Activated naive CD8-positive, alpha-beta T cell treated with anti-CD3 and anti-CD28 coated beads, Interleukin-2, amount 50 U/mL, for 24 hours (primary cell): ENCODE measurements around the gene SCRT2.
A peak's percentile ranks its signal among the peaks of the same experiment; 100 is the strongest.
"Not testable (repeated sequence)": the region's sequence is repeated elsewhere in the genome, so short reads cannot be mapped to it uniquely, and the experiment has no call there.

Experiments used
- ATAC-seq: fragments of 150-1000 bp; cut with Tn5 transposase; one replicate; pipeline ENCODE4 v1.10.0; 2021
- DNase-seq: peaks from one replicate; pipeline ENCODE4 v3.0.0; 2021
- H3K27ac Mint-ChIP-seq: one replicate; pipeline ENCODE4 v1.8.0; 2021; ENCODE audit warnings: mild to moderate bottlenecking, mixed read lengths
- H3K27me3 Mint-ChIP-seq: one replicate; pipeline ENCODE4 v1.8.0; 2021; ENCODE audit warnings: mixed read lengths
- H3K36me3 Mint-ChIP-seq: one replicate; pipeline ENCODE4 v1.8.0; 2021; ENCODE audit warnings: low read depth, mixed read lengths
- H3K4me1 Mint-ChIP-seq: one replicate; pipeline ENCODE4 v1.8.0; 2021; ENCODE audit warnings: mixed read lengths
- H3K4me3 Mint-ChIP-seq: one replicate; pipeline ENCODE4 v1.8.0; 2021; ENCODE audit warnings: mild to moderate bottlenecking, moderate library complexity, mixed read lengths
- H3K9me3 Mint-ChIP-seq: one replicate; pipeline ENCODE4 v1.8.0; 2021; ENCODE audit warnings: mixed read lengths

The SCRT2 gene

GRCh38 chr20:644692-645317 lies 30.8 kb downstream of the SCRT2 start:
- Mint-ChIP-seq H3K9me3 (no peaks in the 10 kb centered on the region), H3K4me3 (no peak overlapping the region), H3K27me3 (peaks cover 24% of the 10 kb centered on the region), H3K36me3 (peaks cover 27% of the 10 kb centered on the region), H3K27ac (no peak overlapping the region), H3K4me1 (peaks cover 15% of the 10 kb centered on the region)
- DNase-seq (no peak), ATAC-seq (no peak)

DNA sequence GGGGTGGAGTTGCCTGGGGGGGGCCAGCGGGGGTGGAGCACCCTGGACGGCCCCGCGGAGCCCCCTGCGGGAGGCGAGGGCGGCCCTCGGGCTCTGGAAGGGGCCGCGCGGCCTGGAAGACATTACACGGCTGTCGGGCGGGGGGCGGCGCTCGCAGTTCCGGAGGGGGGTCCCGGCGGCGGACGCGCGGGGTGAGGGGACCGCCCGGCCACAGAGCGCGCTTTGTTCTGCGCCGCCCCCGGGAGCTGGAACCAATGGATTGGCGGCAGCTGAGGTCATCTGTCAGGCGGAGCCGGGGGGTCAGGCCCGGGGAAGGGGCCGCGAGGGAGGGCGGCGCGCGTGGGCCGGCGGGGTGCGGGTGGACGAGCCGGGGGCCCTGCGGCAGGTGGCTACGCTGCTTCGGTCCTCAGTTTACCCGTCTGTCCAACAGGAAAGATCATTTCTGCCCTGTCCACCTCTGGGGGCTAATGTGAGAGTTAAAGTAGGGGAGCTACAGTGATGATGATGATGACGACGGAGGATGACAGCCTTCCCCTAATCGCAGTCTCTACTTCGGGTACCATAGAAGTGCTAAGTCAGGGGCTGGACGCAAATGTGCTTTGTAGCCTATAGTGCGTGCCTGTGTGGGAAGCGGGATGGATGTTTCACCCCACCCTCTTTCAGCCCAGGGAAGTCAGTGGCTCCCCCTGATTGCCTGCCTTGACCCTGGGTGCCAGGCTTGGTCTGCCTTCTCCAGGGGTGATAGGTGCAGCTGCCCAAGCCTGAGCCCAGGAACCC lies 33.0 kb downstream of the SCRT2 start:
- H3K27ac Mint-ChIP-seq, result no peak overlapping the region
- DNase-seq, result no peak
- no peaks in the 10 kb centered on the region for H3K9me3 Mint-ChIP-seq
- H3K4me3 Mint-ChIP-seq, result no peak overlapping the region
- H3K36me3 Mint-ChIP-seq, result peaks cover 9% of the 10 kb centered on the region
- peaks cover 26% of the 10 kb centered on the region for H3K27me3 Mint-ChIP-seq
- peaks cover 15% of the 10 kb centered on the region for H3K4me1 Mint-ChIP-seq
- peak; percentile 17 for ATAC-seq

GRCh38 chr20:642013-642397 lies 33.6 kb downstream of the SCRT2 start:
- not testable (repeated sequence) for DNase-seq, H3K36me3 Mint-ChIP-seq, H3K27ac Mint-ChIP-seq, ATAC-seq, H3K9me3 Mint-ChIP-seq, H3K4me3 Mint-ChIP-seq
- Mint-ChIP-seq H3K27me3 (peaks cover 26% of the 10 kb centered on the region), H3K4me1 (peaks cover 15% of the 10 kb centered on the region)

- peaks cover 26% of the 10 kb centered on the region for H3K27me3 Mint-ChIP-seq
- H3K4me1 Mint-ChIP-seq, result peaks cover 13% of the 10 kb centered on the region
- no peak for DNase-seq
- ATAC-seq, result no peak
- H3K27ac Mint-ChIP-seq, result no peak overlapping the region
- H3K36me3 Mint-ChIP-seq, result no peaks in the 10 kb centered on the region
- peak overlapping the region; percentile 46 for H3K4me3 Mint-ChIP-seq
- H3K9me3 Mint-ChIP-seq, result no peaks in the 10 kb centered on the region
These were observed 34.1 kb downstream of the SCRT2 start for GRCh38 chr20:641516-641875.

GRCh38 chr20:640674-641515 lies 34.7 kb downstream of the SCRT2 start:
- Mint-ChIP-seq H3K27ac (no peak overlapping the region), H3K36me3 (no peaks in the 10 kb centered on the region), H3K27me3 (peaks cover 26% of the 10 kb centered on the region), H3K9me3 (no peaks in the 10 kb centered on the region), H3K4me3 (no peak overlapping the region), H3K4me1 (peaks cover 13% of the 10 kb centered on the region)
- ATAC-seq, result no peak
- no peak for DNase-seq

GRCh38 chr20:638579-638978 lies 37.0 kb downstream of the SCRT2 start:
- H3K4me1 Mint-ChIP-seq, result peaks cover 8% of the 10 kb centered on the region
- peaks cover 30% of the 10 kb centered on the region for H3K27me3 Mint-ChIP-seq
- no peak for ATAC-seq
- no peak for DNase-seq
- H3K4me3 Mint-ChIP-seq, result no peak overlapping the region
- no peaks in the 10 kb centered on the region for H3K9me3 Mint-ChIP-seq
- no peaks in the 10 kb centered on the region for H3K36me3 Mint-ChIP-seq
- no peak overlapping the region for H3K27ac Mint-ChIP-seq

GRCh38 chr20:637559-637958 lies 38.0 kb downstream of the SCRT2 start:
- DNase-seq (no peak), ATAC-seq (no peak)
- H3K36me3 Mint-ChIP-seq, result no peaks in the 10 kb centered on the region
- peaks cover 5% of the 10 kb centered on the region for H3K4me1 Mint-ChIP-seq
- no peak overlapping the region for H3K4me3 Mint-ChIP-seq
- H3K27ac Mint-ChIP-seq, result no peak overlapping the region
- peaks cover 20% of the 10 kb centered on the region for H3K27me3 Mint-ChIP-seq
- no peaks in the 10 kb centered on the region for H3K9me3 Mint-ChIP-seq

- no peak for DNase-seq
- Mint-ChIP-seq H3K27me3 (peaks cover 17% of the 10 kb centered on the region), H3K4me1 (no peaks in the 10 kb centered on the region), H3K36me3 (no peaks in the 10 kb centered on the region), H3K9me3 (no peaks in the 10 kb centered on the region), H3K27ac (no peak overlapping the region), H3K4me3 (no peak overlapping the region)
- no peak for ATAC-seq
These were observed 39.7 kb downstream of the SCRT2 start for GRCh38 chr20:635893-636338.

GRCh38 chr20:635028-635892 lies 40.3 kb downstream of the SCRT2 start:
- no peak for ATAC-seq
- Mint-ChIP-seq H3K9me3 (no peaks in the 10 kb centered on the region), H3K4me1 (no peaks in the 10 kb centered on the region), H3K36me3 (no peaks in the 10 kb centered on the region), H3K27me3 (peaks cover 19% of the 10 kb centered on the region), H3K4me3 (no peak overlapping the region), H3K27ac (no peak overlapping the region)
- DNase-seq, result no peak

DNA sequence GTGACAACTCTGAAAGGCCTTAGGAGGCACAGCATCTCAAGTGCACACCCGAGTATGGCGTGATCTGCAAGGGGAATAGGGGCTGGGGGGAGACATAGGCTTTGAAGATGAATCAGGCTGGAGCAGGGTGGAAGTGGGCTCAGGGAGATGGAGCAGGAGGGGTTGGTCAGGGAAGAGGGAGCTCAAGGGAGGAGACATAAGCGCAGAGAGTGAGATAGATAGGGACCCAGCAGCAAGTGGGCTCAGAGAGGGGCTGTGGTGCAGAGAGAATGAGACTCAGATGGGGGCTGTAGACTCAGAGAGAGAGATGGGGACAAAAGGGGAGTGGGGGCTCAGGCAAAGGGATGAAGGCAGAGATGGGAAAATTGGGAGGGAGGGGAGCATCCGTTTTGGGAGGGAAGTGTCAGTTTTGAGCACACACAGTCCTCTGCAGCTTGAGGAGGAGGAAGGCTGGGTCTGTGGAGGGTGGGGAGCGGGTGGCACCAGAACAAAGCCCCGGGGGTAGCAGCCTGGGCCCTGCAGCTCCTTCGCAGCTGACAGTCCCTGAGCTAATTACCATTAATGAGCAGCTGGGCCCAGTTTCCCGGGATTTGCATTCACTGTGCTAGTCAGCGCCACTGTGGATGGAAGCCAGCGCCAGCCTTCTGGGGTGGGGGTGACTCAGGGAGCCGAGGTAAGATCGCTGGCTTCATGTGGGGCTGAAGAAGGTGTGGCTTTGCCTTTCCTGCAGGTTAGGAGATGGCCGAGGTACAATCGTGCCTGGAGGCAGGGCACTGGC lies 41.3 kb downstream of the SCRT2 start:
- H3K9me3 Mint-ChIP-seq, result no peaks in the 10 kb centered on the region
- no peak overlapping the region for H3K27ac Mint-ChIP-seq
- no peaks in the 10 kb centered on the region for H3K36me3 Mint-ChIP-seq
- ATAC-seq (no peak), DNase-seq (no peak)
- H3K4me1 Mint-ChIP-seq, result no peaks in the 10 kb centered on the region
- peaks cover 22% of the 10 kb centered on the region for H3K27me3 Mint-ChIP-seq
- H3K4me3 Mint-ChIP-seq, result no peak overlapping the region

DNA sequence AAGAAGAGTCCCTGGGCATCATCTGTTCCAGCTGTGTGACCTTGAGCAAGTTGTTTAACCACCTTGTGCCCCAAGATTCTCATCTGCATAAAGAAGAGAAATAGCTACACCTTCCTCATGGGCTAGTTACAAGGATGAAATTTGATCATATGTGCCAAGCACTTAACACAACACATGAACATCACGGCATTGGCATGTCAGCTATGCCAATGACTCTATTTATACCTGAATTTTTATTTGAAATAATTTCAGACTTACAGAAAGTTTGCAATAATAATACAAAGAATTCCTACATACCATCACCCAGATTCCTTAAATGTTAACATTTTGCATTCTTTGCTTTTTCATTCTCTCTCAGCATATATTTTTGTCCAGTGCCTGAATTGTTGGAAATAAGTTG lies 44.5 kb downstream of the SCRT2 start:
- H3K27ac Mint-ChIP-seq, result no peak overlapping the region
- H3K36me3 Mint-ChIP-seq, result no peaks in the 10 kb centered on the region
- ATAC-seq (no peak), DNase-seq (no peak)
- H3K4me3 Mint-ChIP-seq, result no peak overlapping the region
- H3K4me1 Mint-ChIP-seq, result no peaks in the 10 kb centered on the region
- peaks cover 23% of the 10 kb centered on the region for H3K27me3 Mint-ChIP-seq
- no peaks in the 10 kb centered on the region for H3K9me3 Mint-ChIP-seq

DNA sequence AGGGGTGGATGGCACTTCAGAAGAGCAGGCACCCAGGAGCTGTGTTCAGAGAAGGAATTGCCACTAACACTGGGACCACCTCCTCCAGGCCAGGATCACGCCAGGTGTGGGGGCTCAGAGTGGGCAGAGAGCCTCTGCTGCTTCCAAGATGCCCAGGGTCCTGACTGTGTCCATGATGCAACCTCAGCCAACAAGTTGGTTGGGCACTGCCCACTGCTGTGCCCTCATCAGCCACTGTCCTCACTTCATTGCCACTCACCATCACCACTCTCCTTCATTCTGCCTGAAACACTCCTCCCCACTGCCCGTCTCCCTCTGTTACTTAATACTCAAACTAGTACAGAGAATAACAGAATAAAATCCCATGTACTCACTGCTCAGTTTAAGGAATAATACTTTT lies 49.0 kb downstream of the SCRT2 start:
- no peaks in the 10 kb centered on the region for H3K4me1 Mint-ChIP-seq
- H3K4me3 Mint-ChIP-seq, result no peak overlapping the region
- H3K27me3 Mint-ChIP-seq, result peaks cover 21% of the 10 kb centered on the region
- peaks cover 7% of the 10 kb centered on the region for H3K9me3 Mint-ChIP-seq
- H3K36me3 Mint-ChIP-seq, result no peaks in the 10 kb centered on the region
- ATAC-seq (no peak), DNase-seq (no peak)
- H3K27ac Mint-ChIP-seq, result no peak overlapping the region

DNA sequence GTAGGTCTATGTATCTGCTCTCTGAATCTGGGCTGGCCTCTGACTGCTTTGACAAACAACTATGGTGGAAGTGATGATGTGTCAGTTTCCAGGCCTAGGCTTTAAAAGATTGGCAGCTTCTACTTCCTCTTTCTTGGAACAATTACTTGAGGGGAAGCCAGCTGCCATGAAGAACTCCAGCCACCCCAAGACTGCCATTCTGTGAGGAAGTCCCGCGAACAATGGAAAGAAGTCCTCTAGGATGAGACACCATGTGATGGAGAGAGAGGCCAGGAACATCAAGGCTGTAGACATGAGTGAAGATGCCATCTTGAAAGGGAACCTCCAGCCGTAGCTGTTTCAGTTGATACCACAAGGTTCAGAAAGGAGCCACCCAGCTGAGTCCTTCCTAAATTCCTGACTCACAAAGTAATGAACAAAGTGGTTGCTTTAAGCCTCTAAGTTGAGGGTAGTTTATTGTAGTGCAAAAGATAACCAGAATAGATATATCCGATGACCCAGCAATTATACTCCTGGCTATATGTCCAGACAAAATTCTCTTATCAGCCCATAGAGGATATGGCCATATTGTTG lies 50.2 kb downstream of the SCRT2 start:
- H3K27ac Mint-ChIP-seq, result no peak overlapping the region
- DNase-seq (no peak), ATAC-seq (no peak)
- no peaks in the 10 kb centered on the region for H3K36me3 Mint-ChIP-seq
- H3K27me3 Mint-ChIP-seq, result peaks cover 28% of the 10 kb centered on the region
- H3K4me1 Mint-ChIP-seq, result no peaks in the 10 kb centered on the region
- no peak overlapping the region for H3K4me3 Mint-ChIP-seq
- peaks cover 7% of the 10 kb centered on the region for H3K9me3 Mint-ChIP-seq
